Measurements from ENCODE around the gene LRRC49.

- TF ChIP-seq CTCF (IDR thresholded peaks at IDR 0.05), result no peak
- TF ChIP-seq POLR2AphosphoS5 (IDR thresholded peaks at IDR 0.05), result no peak
- TF ChIP-seq POLR2A (IDR thresholded peaks at IDR 0.05), result no peak
- no peak for TF ChIP-seq EP300 (IDR thresholded peaks at IDR 0.05)
Measured at GRCh38 chr15:70857562-70858285, 34.9 kb upstream of the LRRC49 start.

Data from upper lobe of left lung (tissue), 4 donors.